Measurements from ENCODE around the gene ZNF70.

Gene ZNF70

GRCh38 chr22:23716811-23717801 lies 33.8 kb downstream of the ZNF70 start:
- DNase-seq (ENCODE audit: low read depth): peak; percentile 81

GRCh38 chr22:23715806-23716375 lies 35.0 kb downstream of the ZNF70 start:
- no peak for DNase-seq (ENCODE audit: low read depth)

- no peak for DNase-seq (ENCODE audit: low read depth)
Measured at GRCh38 chr22:23714596-23715578, 36.0 kb downstream of the ZNF70 start.

GRCh38 chr22:23713696-23714595 lies 37.0 kb downstream of the ZNF70 start:
- DNase-seq (ENCODE audit: low read depth): no peak

GRCh38 chr22:23712256-23712655 lies 38.7 kb downstream of the ZNF70 start:
- no peak for DNase-seq (ENCODE audit: low read depth)

- peak; percentile 61 for DNase-seq (ENCODE audit: low read depth)
Measured at GRCh38 chr22:23709107-23709506, 41.8 kb downstream of the ZNF70 start.

- DNase-seq (ENCODE audit: low read depth): no peak
Measured at GRCh38 chr22:23708270-23708669, 42.6 kb downstream of the ZNF70 start.

GRCh38 chr22:23705358-23705757 lies 45.6 kb downstream of the ZNF70 start:
- DNase-seq (ENCODE audit: low read depth): no peak

- no peak for DNase-seq (ENCODE audit: low read depth)
Measured at GRCh38 chr22:23704829-23705228, 46.1 kb downstream of the ZNF70 start.

- no peak for DNase-seq (ENCODE audit: low read depth)
Measured at GRCh38 chr22:23704062-23704461, 46.9 kb downstream of the ZNF70 start.

- DNase-seq (ENCODE audit: low read depth): no peak
Measured at GRCh38 chr22:23700706-23701105, 50.2 kb downstream of the ZNF70 start.

GRCh38 chr22:23698673-23699235 lies 52.2 kb downstream of the ZNF70 start:
- DNase-seq (ENCODE audit: low read depth): no peak

GRCh38 chr22:23698094-23698493 lies 52.8 kb downstream of the ZNF70 start:
- no peak for DNase-seq (ENCODE audit: low read depth)

- DNase-seq (ENCODE audit: low read depth): no peak
Measured at GRCh38 chr22:23697031-23697970, 53.6 kb downstream of the ZNF70 start.

GRCh38 chr22:23696326-23696851 lies 54.5 kb downstream of the ZNF70 start:
- no peak for DNase-seq (ENCODE audit: low read depth)

- no peak for DNase-seq (ENCODE audit: low read depth)
Measured at GRCh38 chr22:23695571-23696325, 55.2 kb downstream of the ZNF70 start.

GRCh38 chr22:23695141-23695540 lies 55.8 kb downstream of the ZNF70 start:
- DNase-seq (ENCODE audit: low read depth): no peak

- no peak for DNase-seq (ENCODE audit: low read depth)
Measured at GRCh38 chr22:23693979-23694680, 56.8 kb downstream of the ZNF70 start.
